ENCODE data around the gene OXCT1.

DNA sequence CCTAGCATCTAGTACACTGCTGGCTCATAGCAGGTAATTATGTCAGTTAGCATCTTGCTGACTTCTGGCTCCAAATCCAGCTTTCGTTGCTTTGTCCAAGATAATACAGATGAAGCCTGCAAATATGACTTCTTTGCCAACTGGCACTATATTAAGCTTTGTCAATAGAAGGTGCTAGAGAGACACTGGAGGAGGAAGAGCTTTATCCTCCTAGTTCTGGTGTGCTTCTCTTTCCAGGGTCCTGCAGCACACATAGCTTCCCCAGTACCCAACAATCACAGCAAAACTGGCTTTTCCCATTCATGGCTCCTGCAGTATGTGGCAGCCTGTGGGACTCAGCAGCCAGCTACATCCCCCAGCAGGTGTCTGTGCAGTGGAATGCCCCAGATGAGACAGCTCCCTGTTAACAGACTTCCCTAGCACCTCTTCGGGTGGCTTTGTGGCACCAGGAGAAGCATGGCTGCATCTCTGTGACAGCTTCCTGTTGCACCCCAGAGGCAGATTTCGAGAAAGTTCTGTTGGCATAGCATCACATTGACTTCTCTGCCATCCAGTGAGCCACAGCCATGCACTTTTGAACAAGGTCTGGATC, 147.8 kb downstream of the OXCT1 start:
- TF ChIP-seq EZH2 (IDR thresholded peaks at IDR 0.05; ENCODE audit: insufficient read depth, poor library complexity, severe bottlenecking): no peak
- TF ChIP-seq EZH2phosphoT487 (IDR thresholded peaks at IDR 0.05; ENCODE audit: insufficient read depth, low read depth): no peak

Measured in GM23248 (cell line).